HT-29 (cell line): Measurements from ENCODE around the gene ABHD17C. TPM values are rescaled to one million over a fixed set of nuclear protein-coding genes. Genes with fewer than 3 reads are reported as not detected.

Experiments used
- DNase-seq: peaks from one replicate; pipeline ENCODE4 v3.0.0-alpha.2; 2015; ENCODE audit warnings: low spot score
- total RNA-seq: library from RNA; depleted of rRNA; stranded (reverse); fragments of >200 nt; shearing (Covaris generic); gene quantifications from 2 replicates; pipeline ENCODE4 v1.2.3, GENCODE V29; 2014

Gene ABHD17C
- total RNA-seq, 1 experiment from 2014 or later: 14.9 TPM

- no peak for DNase-seq
Observed at GRCh38 chr15:80730387-80730786, 35.3 kb downstream of the ABHD17C start.

- no peak for DNase-seq
Observed at GRCh38 chr15:80730926-80731325, 35.8 kb downstream of the ABHD17C start.

- no peak for DNase-seq
Observed at GRCh38 chr15:80732167-80732566, 37.1 kb downstream of the ABHD17C start.

- no peak for DNase-seq
Observed at GRCh38 chr15:80732818-80733217, 37.7 kb downstream of the ABHD17C start.

- no peak for DNase-seq
Observed at GRCh38 chr15:80733460-80733859, 38.4 kb downstream of the ABHD17C start.

GRCh38 chr15:80735344-80735743, 40.2 kb downstream of the ABHD17C start:
- no peak for DNase-seq

GRCh38 chr15:80736560-80736959, 41.5 kb downstream of the ABHD17C start:
- no peak for DNase-seq

- DNase-seq: peak; percentile 54
Observed at GRCh38 chr15:80739919-80740318, 44.8 kb downstream of the ABHD17C start.

- DNase-seq: no peak
Observed at GRCh38 chr15:80742081-80742480, 47.0 kb downstream of the ABHD17C start.

- peak; percentile 67 for DNase-seq
Observed at GRCh38 chr15:80743189-80743833, 48.2 kb downstream of the ABHD17C start.

GRCh38 chr15:80744415-80744814, 49.3 kb downstream of the ABHD17C start:
- no peak for DNase-seq

- no peak for DNase-seq
Observed at GRCh38 chr15:80744826-80745225, 49.7 kb downstream of the ABHD17C start.

- no peak for DNase-seq
Observed at GRCh38 chr15:80745888-80746287, 50.8 kb downstream of the ABHD17C start.

- no peak for DNase-seq
Observed at GRCh38 chr15:80747317-80748053, 52.4 kb downstream of the ABHD17C start.

- DNase-seq: no peak
Observed at GRCh38 chr15:80749589-80749988, 54.5 kb downstream of the ABHD17C start.

- no peak for DNase-seq
Observed at GRCh38 chr15:80750575-80750974, 55.5 kb downstream of the ABHD17C start.

GRCh38 chr15:80752204-80752603, 57.1 kb downstream of the ABHD17C start:
- no peak for DNase-seq

- DNase-seq: no peak
Observed at GRCh38 chr15:80753161-80753560, 58.1 kb downstream of the ABHD17C start.

- no peak for DNase-seq
Observed at GRCh38 chr15:80754014-80754413, 58.9 kb downstream of the ABHD17C start.

- DNase-seq: no peak
Observed at GRCh38 chr15:80755885-80756284, 60.8 kb downstream of the ABHD17C start.

GRCh38 chr15:80758130-80758745, 63.1 kb downstream of the ABHD17C start:
- no peak for DNase-seq

- DNase-seq: no peak
Observed at GRCh38 chr15:80760960-80761359, 65.8 kb downstream of the ABHD17C start.

GRCh38 chr15:80761754-80762153, 66.6 kb downstream of the ABHD17C start:
- no peak for DNase-seq
